Stimulated activated CD4-positive, alpha-beta T cell treated with anti-CD3 and anti-CD28 coated beads, Interleukin-4, amount 100 ng/mL, for 1 hour (primary cell): ENCODE data around the gene RXFP2.
A peak's percentile ranks its signal among the peaks of the same experiment; 100 is the strongest.

Experiments
- DNase-seq: peaks from one replicate; pipeline ENCODE4 v3.0.0-alpha.2; 2020

RXFP2 gene

GRCh38 chr13:31843044-31843443 lies 103.7 kb downstream of the RXFP2 start:
- no peak for DNase-seq

- peak; percentile 59 for DNase-seq
Measured at GRCh38 chr13:31846182-31846938, 107.0 kb downstream of the RXFP2 start.

GRCh38 chr13:31846961-31847752 lies 107.8 kb downstream of the RXFP2 start:
- DNase-seq = no peak

- DNase-seq = no peak
Measured at GRCh38 chr13:31848621-31849020, 109.3 kb downstream of the RXFP2 start.

- no peak for DNase-seq
Measured at GRCh38 chr13:31849206-31849605, 109.9 kb downstream of the RXFP2 start.

- no peak for DNase-seq
Measured at GRCh38 chr13:31850041-31850555, 110.8 kb downstream of the RXFP2 start.

- DNase-seq = no peak
Measured at GRCh38 chr13:31851216-31851615, 111.9 kb downstream of the RXFP2 start.
